H1 (cell line): ENCODE results near the gene EMC1. TPM values are rescaled to one million over a fixed set of nuclear protein-coding genes. Genes with fewer than 3 reads are reported as not detected.

ENCODE experiments used
- CTCF ChIA-PET: fragments of 300-600 bp; sonication (Branson Sonifier 250); formaldehyde crosslinking; loops from one replicate; lab custom pipeline; 2021; ENCODE audit not compliant: partially characterized antibody; lab: Charles Lee
- POLR2A ChIA-PET: fragments of 300-600 bp; sonication (Branson Sonifier 250); formaldehyde crosslinking; loops from one replicate; lab custom pipeline; 2021; ENCODE audit warnings: inconsistent platforms; ENCODE audit not compliant: partially characterized antibody; lab: Charles Lee
- DNase-seq, 2 experiments: peaks; one replicate each; pipeline versions ENCODE4 v3.0.0 to v3.0.0-alpha.2; 2010 to 2022; ENCODE audit warnings: low spot score in 2 of 2, low read depth in 1 of 2, mixed read lengths in 1 of 2
- FAIRE-seq: peaks from 2 replicates; lab custom pipeline; 2011; peaks lifted over from hg19 to GRCh38; lab: Jason Lieb, UNC
- H2AFZ ChIP-seq: 2 replicates; pipeline ENCODE4 v1.8.1; 2012; ENCODE audit warnings: low read length, inconsistent platforms
- H2AK5ac ChIP-seq: 2 replicates; pipeline ENCODE4 v1.6.1; 2013; ENCODE audit warnings: low read depth, low read length
- H2BK120ac ChIP-seq: replicated peaks from 2 replicates; pipeline ENCODE3; 2013; ENCODE audit warnings: low read depth, low read length, inconsistent platforms
- H2BK12ac ChIP-seq: 2 replicates; pipeline ENCODE4 v1.6.1; 2013; ENCODE audit warnings: low read depth, low read length
- H2BK15ac ChIP-seq: 2 replicates; pipeline ENCODE4 v1.6.1; 2013; ENCODE audit warnings: low read length
- H2BK20ac ChIP-seq: 2 replicates; pipeline ENCODE4 v1.6.1; 2013; ENCODE audit warnings: low read length
- H2BK5ac ChIP-seq: 2 replicates; pipeline ENCODE4 v1.6.1; 2013; ENCODE audit warnings: low read depth, low read length
- H3K14ac ChIP-seq: 2 replicates; pipeline ENCODE4 v1.6.1; 2013; ENCODE audit warnings: inconsistent platforms; ENCODE audit not compliant: insufficient read length
- H3K18ac ChIP-seq: 2 replicates; pipeline ENCODE4 v1.6.1; 2013; ENCODE audit warnings: low read length; ENCODE audit errors: extremely low read depth
- H3K23ac ChIP-seq: 2 replicates; pipeline ENCODE4 v1.6.1; 2013; ENCODE audit warnings: inconsistent platforms; ENCODE audit not compliant: insufficient read length
- H3K23me2 ChIP-seq: 2 replicates; pipeline ENCODE4 v1.6.1; 2013; ENCODE audit warnings: low read depth, low read length
- H3K27ac ChIP-seq: 2 replicates; pipeline ENCODE4 v1.6.1; 2011; ENCODE audit warnings: low read depth, low read length, inconsistent platforms
- H3K27me3 ChIP-seq, 4 experiments: replicated peaks in 1 of 4; 1 replicate in 1 of 4; 2 replicates in 3 of 4; pipeline versions ENCODE4 v1.6.1 to v1.8.1; 2011 to 2013; ENCODE audit warnings: low read length in 3 of 4, mild to moderate bottlenecking in 3 of 4, inconsistent platforms in 2 of 4, mixed read lengths in 2 of 4, moderate library complexity in 1 of 4; ENCODE audit not compliant: control insufficient read depth in 3 of 4, insufficient read depth in 3 of 4; ENCODE audit errors: extremely low read depth in 1 of 4
- H3K36me3 ChIP-seq, 4 experiments: 2 replicates each; pipeline versions ENCODE4 v1.6.1 to v1.8.1; 2011 to 2013; ENCODE audit warnings: mild to moderate bottlenecking in 4 of 4, low read length in 3 of 4, moderate library complexity in 2 of 4, control low read depth in 1 of 4, inconsistent platforms in 1 of 4; ENCODE audit not compliant: insufficient read depth in 4 of 4, control insufficient read depth in 2 of 4
- H3K4ac ChIP-seq: replicated peaks from 2 replicates; pipeline ENCODE3; 2013; ENCODE audit warnings: low read length, low read depth, mixed read lengths, inconsistent platforms; ENCODE audit not compliant: insufficient read length
- H3K4me1 ChIP-seq, 4 experiments: replicated peaks in 1 of 4; 1 replicate in 1 of 4; 2 replicates in 3 of 4; pipeline versions ENCODE4 v1.6.1 to v1.8.1; 2011 to 2013; ENCODE audit warnings: low read length in 3 of 4, inconsistent platforms in 2 of 4, mixed read lengths in 1 of 4; ENCODE audit not compliant: insufficient read depth in 4 of 4, control insufficient read depth in 3 of 4
- H3K4me2 ChIP-seq, 2 experiments: 2 replicates each; pipeline versions ENCODE4 v1.6.1 to v1.8.1; 2011 to 2013; ENCODE audit warnings: low read depth in 2 of 2, low read length in 2 of 2, control low read depth in 1 of 2, inconsistent platforms in 1 of 2, mild to moderate bottlenecking in 1 of 2; ENCODE audit not compliant: insufficient read depth in 1 of 2
- H3K4me3 ChIP-seq, 4 experiments: fragments of 200-600, 300-600 bp in 1 of 4; sonication (generic), shearing (Covaris generic), sonication (Bioruptor Twin) in 1 of 4; 2 replicates each; pipeline versions ENCODE4 v1.5.1 to v1.8.1; 2011 to 2016; ENCODE audit warnings: low read length in 4 of 4, low read depth in 3 of 4, control low read depth in 2 of 4, inconsistent platforms in 2 of 4, mild to moderate bottlenecking in 2 of 4, mixed read lengths in 1 of 4, moderate library complexity in 1 of 4; ENCODE audit not compliant: insufficient read depth in 2 of 4; ENCODE audit errors: extremely low read depth in 1 of 4
- H3K56ac ChIP-seq: replicated peaks from 2 replicates; pipeline ENCODE3; 2013; ENCODE audit warnings: low read depth, mild to moderate bottlenecking, mixed read lengths, low read length, inconsistent platforms; ENCODE audit not compliant: insufficient read length
- H3K79me1 ChIP-seq: 2 replicates; pipeline ENCODE4 v1.6.1; 2013; ENCODE audit warnings: low read depth, low read length, control low read depth
- H3K79me2 ChIP-seq, 2 experiments: 2 replicates each; pipeline versions ENCODE4 v1.6.1 to v1.8.1; 2012 to 2013; ENCODE audit warnings: low read length in 2 of 2, mild to moderate bottlenecking in 2 of 2, inconsistent platforms in 1 of 2; ENCODE audit not compliant: insufficient read depth in 2 of 2, control insufficient read depth in 1 of 2
- H3K9ac ChIP-seq, 4 experiments: replicated peaks in 1 of 4; 1 replicate in 1 of 4; 2 replicates in 3 of 4; pipeline versions ENCODE4 v1.6.1 to v1.8.1; 2011 to 2013; ENCODE audit warnings: low read depth in 3 of 4, low read length in 3 of 4, control low read depth in 2 of 4, mild to moderate bottlenecking in 2 of 4, moderate library complexity in 2 of 4, inconsistent platforms in 1 of 4; ENCODE audit errors: extremely low read depth in 1 of 4
- H3K9me3 ChIP-seq, 2 experiments: 2 replicates each; pipeline versions ENCODE4 v1.6.1 to v1.8.1; 2012 to 2013; ENCODE audit warnings: mild to moderate bottlenecking in 2 of 2, moderate library complexity in 2 of 2, control low read depth in 1 of 2, inconsistent platforms in 1 of 2, low read depth in 1 of 2, low read length in 1 of 2, mixed read lengths in 1 of 2; ENCODE audit not compliant: insufficient read depth in 2 of 2
- H4K20me1 ChIP-seq, 2 experiments: replicated peaks in 1 of 2; 2 replicates each; pipeline versions ENCODE3 to v1.8.1; 2011 to 2013; ENCODE audit warnings: inconsistent platforms in 2 of 2, low read length in 2 of 2, mild to moderate bottlenecking in 1 of 2; ENCODE audit not compliant: insufficient read depth in 2 of 2, control insufficient read depth in 1 of 2
- H4K5ac ChIP-seq: 2 replicates; pipeline ENCODE4 v1.6.1; 2013; ENCODE audit warnings: low read length, low read depth, mixed read lengths, inconsistent platforms; ENCODE audit not compliant: insufficient read length
- H4K8ac ChIP-seq: 2 replicates; pipeline ENCODE4 v1.8.0; 2013; ENCODE audit warnings: mild to moderate bottlenecking, moderate library complexity, low read length, inconsistent platforms; ENCODE audit not compliant: insufficient read depth; ENCODE audit errors: extremely low read depth
- H4K91ac ChIP-seq: replicated peaks from 2 replicates; pipeline ENCODE3; 2013; ENCODE audit warnings: low read length, mixed read lengths, inconsistent platforms; ENCODE audit not compliant: insufficient read length
- BACH1 ChIP-seq: IDR thresholded peaks from 2 replicates; pipeline ENCODE4 v1.6.1; 2012; ENCODE audit warnings: low read length, improper control_type of control experiment
- CBX5 ChIP-seq: fragments of 300-800, 300-1000 bp; sonication (generic); IDR thresholded peaks from 2 replicates; pipeline ENCODE4 v1.7.1; 2016; ENCODE audit warnings: antibody characterized with exemption, low read length, low read depth
- CTCF ChIP-seq, 3 experiments: IDR thresholded peaks; 1 replicate in 2 of 3; 2 replicates in 1 of 3; pipeline versions ENCODE4 v1.5.1 to v1.6.1; 2011; ENCODE audit warnings: low read length in 3 of 3, mild to moderate bottlenecking in 3 of 3, inconsistent platforms in 2 of 3, low read depth in 1 of 3, moderate library complexity in 1 of 3; ENCODE audit not compliant: insufficient read depth in 1 of 3; ENCODE audit errors: control extremely low read depth in 1 of 3
- JUN ChIP-seq: IDR thresholded peaks from 2 replicates; pipeline ENCODE4 v1.6.1; 2011; ENCODE audit warnings: low read depth, mild to moderate bottlenecking, improper control_type of control experiment, low read length
- WGBS, 2 experiments: shearing (Covaris generic) in 1 of 2; methylation state at CpG; one replicate each; pipeline versions ENCODE4 v1.1.6 to v1.1.7; 2013 to 2015; ENCODE audit warnings: low lambda C conversion rate in 2 of 2, mixed read lengths in 2 of 2, inconsistent platforms in 1 of 2, low coverage in 1 of 2, missing lambda C conversion rate in 1 of 2; ENCODE audit not compliant: insufficient replicate concordance in 2 of 2, insufficient coverage in 1 of 2, insufficient read length in 1 of 2; ENCODE audit errors: extremely low coverage in 1 of 2, missing lambda C conversion rate in 1 of 2; 5-methylcytosine and 5-hydroxymethylcytosine counted together
- polyA plus RNA-seq, 7 experiments: library from polyadenylated mRNA; depleted of rRNA in 3 of 7; stranded (reverse) in 5 of 7; unstranded in 2 of 7; fragments of >200 nt in 5 of 7; fragments of 200-250 nt in 2 of 7; gene quantifications; 1 replicate in 5 of 7; 2 replicates in 1 of 7; 4 replicates in 1 of 7; pipeline versions ENCODE4 v1.2.1 to v1.2.3, GENCODE V29; 2011 to 2013; ENCODE audit warnings: missing spikeins in 2 of 7, mixed read lengths in 2 of 7
- total RNA-seq: library from RNA; stranded (reverse); fragmentation: NEBNext Ultra II Directional; extraction: Animal tissue kit (Norgen Biotek cat#: 25700); gene quantifications from 2 replicates; pipeline ENCODE4 v1.2.1, GENCODE V29; 2021

Gene EMC1
- total and polyA plus RNA-seq, 2 of the 8 experiments (the other 6 are each of a cell fraction or from before 2014, with no cell fraction given): 51.0 to 53.5 TPM

- TF ChIP-seq CBX5 (no peak), JUN (no peak), BACH1 (no peak), CTCF (IDR thresholded peaks at IDR 0.05; ENCODE audit: control extremely low read depth in 1 of 3, insufficient read depth in 1 of 3, low read depth in 1 of 3, low read length in 3 of 3) (no peak)
- H4K91ac ChIP-seq: no peak overlapping the region
- H3K4ac ChIP-seq: no peak overlapping the region
- no peak overlapping the region for H3K27ac ChIP-seq
- no peak overlapping the region for H2AFZ ChIP-seq
- H3K36me3 ChIP-seq: peaks cover 1 to 13% (median 6%) of the 10 kb centered on the region in 4 experiments; a peak in 6 of 8 replicates
- no peaks in the 10 kb centered on the region for H3K27me3 ChIP-seq
- H3K23me2 ChIP-seq: no peaks in the 10 kb centered on the region
- no peak overlapping the region for H2BK120ac ChIP-seq
- no peak overlapping the region for H3K56ac ChIP-seq
- H3K23ac ChIP-seq: no peak overlapping the region
- H3K79me1 ChIP-seq: no peaks in the 10 kb centered on the region
- H3K79me2 ChIP-seq: no peaks in the 10 kb centered on the region
- no peak overlapping the region for H3K9ac ChIP-seq
- no peak overlapping the region for H3K4me2 ChIP-seq
- POLR2A ChIA-PET: no interaction called here
- no peak overlapping the region for H4K8ac ChIP-seq
- no peak overlapping the region for H2AK5ac ChIP-seq
- H2BK20ac ChIP-seq: no peak overlapping the region
- DNase-seq (no peak), FAIRE-seq (no peak)
- no peaks in the 10 kb centered on the region for H4K20me1 ChIP-seq
- H3K18ac ChIP-seq: no peak overlapping the region
- H3K4me1 ChIP-seq: no peaks in the 10 kb centered on the region
- H3K9me3 ChIP-seq: peaks cover 7 to 10% of the 10 kb centered on the region in 2 experiments
- 96% methylated on average over 2 of the region's 2 CpGs; no CpG with 5 or more reads in 1 of the 2 experiments for WGBS, 2 experiments
- no peak overlapping the region for H4K5ac ChIP-seq
- no peak overlapping the region for H2BK12ac ChIP-seq
- no peak overlapping the region for H2BK15ac ChIP-seq
- no peak overlapping the region for H3K4me3 ChIP-seq
- no peak overlapping the region for H3K14ac ChIP-seq
- CTCF ChIA-PET: no interaction called here
- H2BK5ac ChIP-seq: no peak overlapping the region
Measured at GRCh38 chr1:19300211-19300610, 48.9 kb upstream of the EMC1 start.
